NCI-H2227 (cell line): ENCODE measurements around the gene CCNJL.
"Not testable (repeated sequence)": the region's sequence is repeated elsewhere in the genome, so short reads cannot be mapped to it uniquely, and the experiment has no call there.

Experiments used
- DNase-seq: peaks from one replicate; lab custom pipeline; 2025; ENCODE audit not compliant: unreplicated experiment; lab: John Stamatoyannopoulos, UW

Gene CCNJL, protein sequence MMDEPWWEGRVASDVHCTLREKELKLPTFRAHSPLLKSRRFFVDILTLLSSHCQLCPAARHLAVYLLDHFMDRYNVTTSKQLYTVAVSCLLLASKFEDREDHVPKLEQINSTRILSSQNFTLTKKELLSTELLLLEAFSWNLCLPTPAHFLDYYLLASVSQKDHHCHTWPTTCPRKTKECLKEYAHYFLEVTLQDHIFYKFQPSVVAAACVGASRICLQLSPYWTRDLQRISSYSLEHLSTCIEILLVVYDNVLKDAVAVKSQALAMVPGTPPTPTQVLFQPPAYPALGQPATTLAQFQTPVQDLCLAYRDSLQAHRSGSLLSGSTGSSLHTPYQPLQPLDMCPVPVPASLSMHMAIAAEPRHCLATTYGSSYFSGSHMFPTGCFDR

DNA sequence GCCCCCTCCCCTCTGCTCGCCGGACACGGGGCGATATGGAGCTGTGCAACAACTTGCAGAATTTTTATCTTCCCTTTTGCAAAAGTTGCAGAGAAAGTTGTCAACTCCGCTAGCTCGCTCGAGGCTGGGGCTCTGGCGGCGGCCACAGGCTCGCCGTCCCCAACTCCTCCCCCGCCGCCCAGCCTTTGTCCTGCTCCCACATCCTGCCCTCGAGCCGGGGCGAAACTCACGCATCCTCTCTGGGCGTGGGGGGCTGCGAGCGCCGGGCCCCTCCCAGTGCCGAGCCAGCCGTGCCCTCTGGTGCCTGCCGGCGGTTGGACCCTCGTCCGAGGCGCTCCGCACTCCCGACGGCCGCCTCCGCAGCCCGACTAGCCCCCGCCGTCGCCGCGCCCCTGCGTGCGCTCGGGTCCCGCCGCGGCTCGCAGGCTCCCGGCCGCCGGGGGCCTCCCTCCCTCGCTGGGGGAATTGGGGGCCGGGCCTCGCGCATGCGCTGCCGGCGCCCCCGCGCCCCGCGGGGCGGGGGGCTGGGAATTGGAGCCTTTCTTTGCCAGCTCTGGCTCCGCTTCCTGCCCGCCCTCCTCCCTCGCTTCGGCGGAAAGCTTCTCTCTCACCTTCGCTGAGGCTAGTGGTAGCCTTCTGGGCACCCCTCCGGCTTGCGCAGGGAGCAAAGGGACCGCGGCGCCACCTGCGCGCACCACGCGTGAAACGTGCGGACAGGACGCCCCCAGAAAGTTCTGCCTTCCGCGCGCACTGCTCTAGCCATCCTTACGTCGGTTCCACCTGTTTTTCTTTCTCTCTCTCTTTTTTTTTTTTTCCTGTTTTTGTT is at the start of gene CCNJL:
Gene CCNJL (minus strand): TSS at position 431 of the 826 bp plus-strand sequence. CDS start 641 bp downstream, outside the sequence.
- peak; percentile 82 for DNase-seq

DNA sequence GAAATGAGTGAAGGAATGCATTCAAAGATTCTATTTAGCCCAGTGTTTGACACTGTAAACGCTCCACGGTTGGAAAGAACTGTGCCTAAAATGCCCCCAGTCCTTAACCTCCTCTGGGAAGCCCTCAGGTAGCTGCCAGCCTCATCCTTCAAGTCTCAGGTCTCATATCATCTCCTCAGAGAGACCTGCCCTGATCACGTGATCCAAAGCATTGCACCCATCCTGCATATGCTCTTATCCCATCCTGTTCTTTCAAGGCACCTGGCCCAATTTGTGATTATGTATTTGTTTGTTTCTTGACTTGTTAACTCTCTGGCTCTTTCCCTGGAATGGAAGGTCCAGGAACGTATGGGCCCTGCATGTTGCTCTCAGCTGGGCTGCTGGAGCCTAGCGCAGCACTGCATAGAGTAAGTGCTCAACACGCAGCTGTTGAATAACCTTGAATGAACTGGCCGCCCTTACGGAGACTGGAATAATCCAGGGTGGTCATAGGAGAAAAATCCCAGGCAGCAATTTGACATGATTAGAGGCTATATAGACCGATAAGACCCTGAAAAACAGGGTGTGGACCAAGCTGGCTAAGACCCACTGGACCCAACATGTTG is 49.4 kb upstream of the CCNJL start:
- DNase-seq = no peak

DNA sequence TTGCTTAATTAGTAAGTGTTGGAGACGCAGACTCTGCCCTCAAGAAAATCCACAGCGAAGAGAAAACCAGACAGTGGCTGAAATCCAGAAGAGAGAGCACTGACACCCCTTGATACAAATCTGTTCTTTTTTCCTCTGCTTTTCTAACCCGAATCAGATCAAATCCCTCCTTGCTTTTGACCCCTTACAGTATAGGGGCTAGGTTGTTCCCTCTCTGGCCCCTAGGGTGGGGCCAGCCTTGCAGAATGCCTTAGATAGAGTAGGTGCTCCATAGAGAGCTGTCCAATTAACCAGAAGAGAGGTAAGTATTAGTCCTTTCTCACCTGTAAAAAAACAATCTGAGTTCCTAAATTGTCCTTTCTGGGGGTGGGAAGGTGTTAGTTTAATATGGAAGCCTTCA is 47.9 kb upstream of the CCNJL start:
- no peak for DNase-seq

DNA sequence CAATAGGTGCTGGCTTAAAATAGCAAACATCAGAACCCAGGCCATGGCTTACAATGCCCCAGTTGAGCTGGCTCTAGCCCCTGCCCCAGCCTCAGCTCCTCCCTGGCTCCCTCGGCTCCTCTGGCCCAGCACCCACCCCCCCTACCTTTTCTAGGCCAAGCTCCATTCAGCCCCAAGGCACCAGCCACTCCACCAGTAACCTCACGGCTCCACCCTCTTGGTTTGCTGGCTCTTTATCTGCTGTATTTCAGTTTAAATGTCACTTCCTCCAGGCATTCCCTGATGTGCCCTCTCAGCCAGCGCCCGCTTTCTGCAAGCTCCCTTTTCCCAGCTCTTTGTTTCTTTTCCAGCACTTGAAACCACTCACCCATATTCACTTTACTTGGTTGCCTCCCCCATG is 47.5 kb upstream of the CCNJL start:
- DNase-seq = no peak

DNA sequence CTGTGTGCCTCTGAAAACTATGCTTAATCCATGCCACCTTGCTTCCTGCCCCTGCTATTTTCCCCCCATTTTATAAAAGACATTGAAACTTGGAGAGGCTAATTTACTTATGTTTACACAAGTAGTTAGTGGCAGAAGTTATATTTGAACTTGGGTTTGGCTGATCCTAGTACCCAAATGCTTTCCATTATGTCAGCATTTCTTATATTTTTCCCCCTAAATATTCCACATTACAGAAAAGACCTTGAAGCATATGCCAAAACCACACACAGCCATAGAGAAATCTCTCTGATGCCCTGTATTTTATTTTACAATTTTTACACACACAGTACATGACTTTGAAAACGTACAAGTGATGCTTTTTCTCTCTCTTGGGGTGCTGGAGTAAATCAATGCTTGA is 46.9 kb upstream of the CCNJL start:
- no peak for DNase-seq

DNA sequence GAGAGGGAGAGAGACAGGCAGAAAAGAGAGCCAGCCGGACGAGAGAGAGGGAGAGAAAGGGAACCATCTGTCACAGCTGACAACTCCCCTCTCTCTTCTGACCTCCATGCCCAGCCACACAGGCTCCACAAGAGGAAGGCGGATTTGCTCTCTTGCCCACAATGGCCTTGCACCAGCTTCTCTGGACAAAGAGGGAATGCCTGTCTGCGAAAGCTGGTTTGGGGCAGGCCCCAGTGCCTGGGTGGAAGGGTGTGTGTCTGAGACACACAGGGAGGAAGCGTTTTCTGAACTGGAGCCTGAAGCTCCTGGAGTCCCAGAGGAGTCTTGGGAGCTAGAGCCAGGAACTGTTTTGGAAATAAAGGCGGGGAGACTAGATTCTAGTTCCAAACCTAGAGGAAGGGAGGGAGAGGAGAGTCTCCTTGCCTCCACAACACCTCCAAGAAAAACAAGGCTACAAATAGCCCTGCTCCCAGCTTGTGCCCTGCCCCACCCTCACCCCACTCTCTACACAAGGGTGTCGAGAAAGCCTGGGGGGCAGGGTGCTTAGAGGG is 45.6 kb upstream of the CCNJL start:
- DNase-seq = no peak

DNA sequence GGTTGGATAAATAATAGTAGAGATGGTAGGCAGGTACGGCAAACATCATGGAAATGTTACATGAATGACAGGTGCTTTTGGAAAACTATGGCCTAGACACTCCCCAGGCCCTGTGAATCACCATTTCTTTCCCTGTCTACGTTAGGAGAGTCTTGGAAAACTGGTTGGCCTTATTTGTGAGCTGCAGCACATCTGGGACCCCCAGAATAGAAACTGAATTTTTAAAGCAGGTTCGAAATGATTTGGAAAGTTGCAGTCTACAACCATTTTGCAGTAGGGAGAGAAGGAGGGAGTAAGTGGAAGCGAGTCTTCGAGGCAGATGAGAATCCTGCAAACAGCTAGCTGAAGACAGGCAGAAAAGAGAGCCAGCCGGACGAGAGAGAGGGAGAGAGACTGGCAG is 45.0 kb upstream of the CCNJL start:
- no peak for DNase-seq

DNA sequence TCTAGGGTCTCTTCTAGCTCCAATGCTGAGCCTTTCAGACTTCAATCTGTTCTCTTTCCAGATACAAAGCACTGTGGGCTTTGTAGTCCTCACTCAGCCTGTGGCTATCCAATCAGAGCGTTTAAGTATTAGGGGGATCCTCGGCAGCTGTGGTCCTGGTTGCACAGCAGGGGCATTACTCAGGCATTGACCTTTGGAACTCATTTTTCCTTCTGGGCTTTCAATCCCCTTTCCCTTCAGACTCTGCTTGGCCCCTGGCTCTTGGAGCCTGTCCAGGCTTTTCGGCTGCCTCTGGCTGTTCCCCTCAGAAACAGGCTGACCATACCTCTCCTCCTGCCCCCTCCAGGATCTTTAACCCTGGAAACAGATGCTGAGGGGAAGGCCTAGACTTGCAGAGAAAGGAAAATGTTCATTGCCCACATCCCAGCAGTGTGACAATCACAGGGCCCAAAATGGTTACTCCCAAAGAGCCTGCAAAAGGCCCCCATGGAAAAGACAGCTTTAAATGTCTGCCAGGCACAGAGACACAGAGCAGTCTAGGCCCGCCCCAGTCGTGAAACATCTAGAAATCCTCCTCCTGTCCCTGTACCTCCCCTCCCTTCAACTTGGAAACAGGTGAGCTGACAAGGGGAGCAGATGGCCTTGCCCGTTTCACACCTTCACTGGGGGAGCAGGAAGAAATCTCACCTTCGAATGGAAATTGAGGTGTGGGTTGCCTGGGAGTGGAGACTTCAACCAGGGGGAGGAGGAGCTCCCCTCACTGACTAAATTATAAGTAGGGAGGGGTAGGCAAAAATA is 44.4 kb upstream of the CCNJL start:
- peak; percentile 3 for DNase-seq

DNA sequence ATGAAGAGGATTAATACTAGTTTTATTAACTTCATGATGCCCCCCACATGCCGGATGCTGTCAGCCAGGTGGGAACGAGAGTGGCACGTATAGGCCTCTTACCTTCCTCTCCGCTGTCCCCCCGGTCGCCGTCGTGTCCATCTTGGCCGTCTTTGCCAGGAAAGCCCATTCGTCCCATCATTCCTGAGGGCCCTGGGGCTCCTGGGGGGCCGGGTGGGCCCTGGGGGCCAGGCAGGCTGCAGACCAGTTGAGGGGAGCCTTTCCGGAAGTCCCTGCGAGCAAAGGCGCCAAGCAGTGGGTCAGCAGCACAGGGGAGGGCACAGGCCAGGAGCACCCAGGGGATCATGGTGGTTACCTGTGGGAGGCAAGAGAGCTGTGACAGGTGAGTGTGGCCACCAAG is 42.3 kb upstream of the CCNJL start:
- no peak for DNase-seq

DNA sequence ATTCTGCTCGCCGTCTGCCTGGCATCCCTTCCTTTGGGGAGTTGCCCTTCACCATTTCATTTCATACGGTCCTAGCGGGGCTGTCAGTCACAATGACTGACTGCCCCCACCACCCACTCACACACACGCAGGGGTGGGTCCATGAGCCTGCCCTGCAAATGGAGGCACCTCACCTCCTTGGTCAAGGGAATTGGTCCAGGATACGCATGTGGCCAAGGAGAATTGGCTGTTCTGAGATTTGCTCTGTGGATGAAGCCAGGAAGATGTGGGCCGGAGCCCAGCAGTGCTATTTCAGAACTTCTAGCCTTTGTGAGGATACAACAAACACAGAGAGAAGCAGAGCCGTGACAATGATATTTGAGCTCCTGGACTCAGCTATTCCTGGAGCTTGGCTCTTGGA is 41.0 kb upstream of the CCNJL start:
- DNase-seq = no peak

DNA sequence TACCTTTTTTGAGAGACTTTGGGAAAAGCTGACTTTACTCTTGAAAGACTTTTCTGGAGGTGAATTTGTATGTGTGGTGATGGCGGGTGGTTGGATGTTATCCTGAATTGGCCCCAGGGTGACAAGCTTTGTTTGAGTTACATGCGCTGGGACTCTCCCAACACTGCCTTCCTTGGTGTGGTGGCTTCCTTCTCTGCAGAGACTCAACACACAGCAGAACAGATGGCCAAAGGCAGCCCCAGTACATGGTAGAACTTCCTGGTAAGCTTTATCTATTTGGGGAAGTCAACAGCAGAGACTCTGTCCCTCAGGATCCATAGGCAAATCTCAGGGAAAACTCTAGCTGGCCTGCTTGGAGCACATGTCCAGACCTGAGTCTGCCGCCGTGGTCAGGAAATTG is 39.9 kb upstream of the CCNJL start:
- no peak for DNase-seq

DNA sequence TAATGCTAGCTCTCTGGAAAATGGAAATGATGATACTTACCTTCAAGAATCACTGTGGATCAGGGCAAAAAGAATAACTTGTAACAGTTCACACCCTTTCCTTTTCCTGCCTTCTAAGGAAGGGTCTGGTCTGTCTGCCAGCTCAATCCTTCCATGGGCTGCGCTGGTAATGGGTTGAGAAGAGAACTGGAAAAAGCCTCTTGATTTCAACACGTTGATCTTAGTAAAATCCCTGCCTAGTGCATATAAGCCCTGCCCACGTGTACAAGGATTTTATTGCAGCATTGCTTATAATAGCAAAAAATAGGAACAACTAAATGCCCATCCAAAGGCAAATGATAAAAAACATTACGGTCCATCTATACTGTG is 37.6 kb upstream of the CCNJL start:
- DNase-seq = no peak

DNA sequence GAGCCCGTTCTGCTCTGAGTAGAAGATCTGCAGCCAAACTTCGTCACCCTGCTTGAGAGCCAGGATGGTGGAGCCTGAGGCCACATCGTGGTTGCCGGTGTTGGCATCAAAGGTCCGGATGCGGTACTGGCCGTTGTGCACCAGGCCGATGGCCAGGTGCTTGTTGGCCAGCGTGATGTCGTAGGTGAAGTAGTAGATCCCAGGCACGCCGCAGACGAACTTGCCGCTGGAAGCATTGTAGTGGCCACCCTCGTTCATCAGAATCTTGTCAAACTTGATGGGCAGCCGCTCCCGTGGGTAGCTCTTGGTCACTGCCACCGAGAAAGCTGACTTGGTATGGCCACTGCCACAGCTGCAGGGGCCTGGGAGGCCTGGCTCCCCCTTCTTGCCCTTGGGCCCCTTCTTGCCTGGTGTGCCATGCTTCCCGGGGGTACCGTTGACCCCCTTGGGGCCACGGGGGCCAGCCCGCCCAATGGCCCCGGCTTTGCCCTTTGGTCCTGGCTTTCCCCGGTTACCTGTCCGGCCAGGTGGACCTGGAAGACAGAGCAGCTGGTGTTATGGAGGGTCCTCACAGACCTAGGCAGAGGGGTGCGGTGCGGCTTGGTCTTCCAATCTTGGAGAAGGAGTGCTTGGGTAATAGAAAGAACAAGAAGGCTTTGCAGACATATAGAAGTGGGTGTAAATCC is 37.0 kb upstream of the CCNJL start:
- DNase-seq = no peak

DNA sequence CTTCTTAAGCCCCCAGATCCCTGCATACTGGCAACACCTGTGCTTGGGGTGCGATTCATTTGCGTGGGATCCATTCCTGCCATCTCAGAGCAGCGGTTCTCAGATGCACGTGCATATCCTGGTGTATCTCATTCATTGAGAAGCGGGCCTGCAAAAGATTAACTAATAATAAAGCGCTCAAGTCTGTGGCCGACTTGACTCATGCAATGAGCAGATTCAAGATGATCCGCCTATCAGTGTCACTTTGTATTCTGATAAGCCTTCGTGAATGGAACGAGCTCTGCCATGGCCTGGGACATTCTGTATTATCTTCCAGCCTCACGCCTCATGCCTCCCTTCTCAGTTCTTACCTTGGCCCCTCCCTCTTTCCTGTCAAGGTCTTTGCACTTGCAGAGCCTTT is 35.7 kb upstream of the CCNJL start:
- no peak for DNase-seq

DNA sequence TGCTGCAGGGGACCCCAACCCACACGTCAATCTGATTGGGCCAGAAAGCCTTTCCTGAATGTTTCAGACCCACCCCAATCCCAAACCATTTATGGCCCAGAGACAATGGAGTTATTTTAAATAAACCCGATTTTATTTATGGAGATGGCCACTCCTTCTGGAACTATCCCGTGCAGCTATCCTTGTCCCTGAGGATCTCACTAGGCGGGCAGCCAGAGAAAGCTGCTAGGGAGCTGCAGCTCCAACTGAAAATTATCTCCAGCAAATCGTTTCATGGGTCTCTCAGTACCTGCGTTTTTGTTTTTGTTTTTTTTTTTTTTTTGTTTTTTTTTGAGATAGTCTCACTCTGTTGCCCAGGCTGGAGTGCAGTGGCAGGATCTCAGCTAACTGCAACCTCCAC is 35.1 kb upstream of the CCNJL start:
- no peak for DNase-seq

DNA sequence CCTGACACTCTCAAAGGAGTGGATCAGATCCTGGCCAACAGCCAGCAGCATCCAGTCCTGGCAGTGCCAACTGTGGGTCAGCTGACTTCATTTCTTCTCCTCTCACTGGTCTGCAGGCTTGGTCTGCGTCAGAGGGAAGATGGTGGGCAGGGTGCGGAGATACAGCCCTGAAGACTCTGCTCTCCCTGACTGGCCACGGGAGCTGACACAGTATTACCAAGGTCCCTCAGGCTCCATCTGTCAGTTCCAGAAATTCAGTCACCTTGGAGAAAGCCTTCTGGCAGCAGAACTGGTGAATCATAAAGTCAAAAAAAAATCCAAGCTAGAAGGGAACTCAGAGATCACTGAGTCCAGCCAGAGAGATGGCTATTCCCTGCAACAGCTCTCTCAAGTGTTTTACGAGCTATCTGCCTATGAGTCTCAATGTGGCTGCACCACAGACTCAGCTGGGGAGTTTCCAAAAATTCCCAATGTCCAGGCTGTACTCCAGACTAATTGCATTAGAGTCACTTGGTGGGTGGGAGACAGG is 30.1 kb upstream of the CCNJL start:
- no peak for DNase-seq

DNA sequence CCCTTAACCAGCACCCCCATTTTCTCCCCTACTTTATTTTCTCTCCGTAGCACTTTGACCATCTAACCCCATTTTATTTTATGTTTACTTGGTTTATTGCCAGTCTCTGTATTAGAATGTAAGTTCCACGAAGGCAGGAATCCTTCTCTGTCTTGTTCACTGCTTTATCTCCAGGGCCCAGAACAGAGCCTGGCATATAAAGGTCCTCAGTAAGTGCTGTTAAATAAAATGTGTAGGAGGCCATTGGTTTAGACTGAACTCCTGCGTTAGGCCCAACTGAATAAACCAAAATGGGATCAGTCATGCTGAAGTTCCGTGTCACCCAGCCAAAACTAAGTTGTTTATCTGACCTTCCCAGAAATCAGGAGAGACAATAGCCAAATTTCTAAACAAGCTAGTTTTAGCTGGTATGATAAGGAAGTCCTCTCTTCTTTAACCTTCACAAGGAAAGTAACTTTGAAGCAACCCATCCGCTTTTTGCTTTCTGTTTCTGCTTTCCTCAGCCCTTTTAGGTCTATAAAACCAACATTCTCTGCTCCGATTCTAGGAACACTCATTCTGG is 29.0 kb upstream of the CCNJL start:
- no peak for DNase-seq

DNA sequence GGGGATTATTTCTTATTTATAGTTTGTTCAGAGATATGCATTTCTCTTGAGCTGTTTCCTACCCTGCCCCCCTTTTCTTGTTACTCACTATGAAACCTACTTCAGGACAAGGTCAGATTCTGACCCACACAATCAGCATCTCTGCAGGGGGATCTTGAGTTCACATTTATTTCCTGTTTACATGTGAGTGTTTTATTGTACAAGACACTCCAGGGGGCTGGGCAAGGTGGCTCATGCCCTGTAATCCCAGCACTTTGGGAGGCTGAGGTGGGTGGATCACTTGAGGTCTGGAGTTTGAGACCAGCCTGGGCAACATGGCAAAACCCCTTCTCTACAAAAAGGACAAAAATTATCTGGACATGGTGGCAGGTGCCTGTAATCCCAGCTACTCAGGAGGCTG is 28.1 kb upstream of the CCNJL start:
- not testable (repeated sequence) for DNase-seq

DNA sequence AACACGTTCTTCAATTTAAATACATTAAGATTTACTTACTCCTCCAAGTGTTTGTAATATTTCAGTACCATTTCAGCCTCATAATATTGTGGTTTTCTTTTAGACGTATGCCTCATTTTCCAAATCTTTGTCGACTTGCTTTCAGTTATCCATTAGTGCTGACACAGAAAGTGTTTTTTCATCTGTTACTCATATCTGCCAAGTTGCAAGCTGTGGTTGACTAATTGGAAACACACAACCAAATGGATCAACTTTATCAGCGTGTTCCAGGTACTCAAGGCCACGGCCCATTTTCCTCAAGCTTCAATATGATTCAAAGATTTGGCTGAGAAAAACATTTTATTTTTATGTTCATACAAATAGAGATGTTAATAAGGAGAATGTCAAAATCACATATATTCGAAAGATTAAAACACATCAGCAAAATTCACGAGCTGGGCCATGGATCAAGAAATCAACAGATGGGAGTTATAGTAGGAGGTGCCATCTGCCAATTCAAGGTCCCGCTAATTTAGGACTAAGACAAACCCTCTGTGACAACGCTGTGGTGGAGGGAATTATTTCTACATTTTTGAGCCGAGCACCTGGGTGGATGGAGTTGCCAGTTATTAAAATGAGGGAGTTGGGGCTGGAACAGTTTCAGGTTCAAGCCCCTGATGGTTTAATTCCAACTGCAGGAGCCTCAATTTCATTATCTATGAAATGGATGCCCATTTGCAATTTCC is 27.2 kb upstream of the CCNJL start:
- no peak for DNase-seq
